HT-29 (cell line): ENCODE results near the gene DNAH11. TPM values are rescaled to one million over a fixed set of nuclear protein-coding genes. Genes with fewer than 3 reads are reported as not detected.
"Not testable (repeated sequence)": the region's sequence is repeated elsewhere in the genome, so short reads cannot be mapped to it uniquely, and the experiment has no call there.

Experiments
- DNase-seq: peaks from one replicate; pipeline ENCODE4 v3.0.0-alpha.2; 2015; ENCODE audit warnings: low spot score
- total RNA-seq: library from RNA; depleted of rRNA; stranded (reverse); fragments of >200 nt; shearing (Covaris generic); gene quantifications from 2 replicates; pipeline ENCODE4 v1.2.3, GENCODE V29; 2014; rRNA removed

Gene DNAH11, protein sequence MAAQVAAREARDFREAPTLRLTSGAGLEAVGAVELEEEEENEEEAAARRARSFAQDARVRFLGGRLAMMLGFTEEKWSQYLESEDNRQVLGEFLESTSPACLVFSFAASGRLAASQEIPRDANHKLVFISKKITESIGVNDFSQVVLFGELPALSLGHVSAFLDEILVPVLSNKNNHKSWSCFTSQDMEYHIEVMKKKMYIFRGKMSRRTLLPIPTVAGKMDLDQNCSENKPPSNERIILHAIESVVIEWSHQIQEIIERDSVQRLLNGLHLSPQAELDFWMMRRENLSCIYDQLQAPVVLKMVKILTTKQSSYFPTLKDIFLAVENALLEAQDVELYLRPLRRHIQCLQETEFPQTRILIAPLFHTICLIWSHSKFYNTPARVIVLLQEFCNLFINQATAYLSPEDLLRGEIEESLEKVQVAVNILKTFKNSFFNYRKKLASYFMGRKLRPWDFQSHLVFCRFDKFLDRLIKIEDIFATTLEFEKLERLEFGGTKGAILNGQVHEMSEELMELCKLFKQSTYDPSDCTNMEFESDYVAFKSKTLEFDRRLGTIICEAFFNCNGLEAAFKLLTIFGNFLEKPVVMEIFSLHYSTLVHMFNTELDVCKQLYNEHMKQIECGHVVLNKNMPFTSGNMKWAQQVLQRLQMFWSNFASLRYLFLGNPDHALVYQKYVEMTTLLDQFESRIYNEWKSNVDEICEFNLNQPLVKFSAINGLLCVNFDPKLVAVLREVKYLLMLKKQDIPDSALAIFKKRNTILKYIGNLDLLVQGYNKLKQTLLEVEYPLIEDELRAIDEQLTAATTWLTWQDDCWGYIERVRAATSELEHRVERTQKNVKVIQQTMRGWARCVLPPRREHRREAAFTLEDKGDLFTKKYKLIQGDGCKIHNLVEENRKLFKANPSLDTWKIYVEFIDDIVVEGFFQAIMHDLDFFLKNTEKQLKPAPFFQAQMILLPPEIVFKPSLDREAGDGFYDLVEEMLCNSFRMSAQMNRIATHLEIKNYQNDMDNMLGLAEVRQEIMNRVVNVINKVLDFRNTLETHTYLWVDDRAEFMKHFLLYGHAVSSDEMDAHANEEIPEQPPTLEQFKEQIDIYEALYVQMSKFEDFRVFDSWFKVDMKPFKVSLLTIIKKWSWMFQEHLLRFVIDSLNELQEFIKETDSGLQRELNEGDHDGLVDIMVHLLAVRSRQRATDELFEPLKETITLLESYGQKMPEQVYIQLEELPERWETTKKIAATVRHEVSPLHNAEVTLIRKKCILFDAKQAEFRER (N-terminal part only)
- total RNA-seq, result not detected in 2 replicates

DNA sequence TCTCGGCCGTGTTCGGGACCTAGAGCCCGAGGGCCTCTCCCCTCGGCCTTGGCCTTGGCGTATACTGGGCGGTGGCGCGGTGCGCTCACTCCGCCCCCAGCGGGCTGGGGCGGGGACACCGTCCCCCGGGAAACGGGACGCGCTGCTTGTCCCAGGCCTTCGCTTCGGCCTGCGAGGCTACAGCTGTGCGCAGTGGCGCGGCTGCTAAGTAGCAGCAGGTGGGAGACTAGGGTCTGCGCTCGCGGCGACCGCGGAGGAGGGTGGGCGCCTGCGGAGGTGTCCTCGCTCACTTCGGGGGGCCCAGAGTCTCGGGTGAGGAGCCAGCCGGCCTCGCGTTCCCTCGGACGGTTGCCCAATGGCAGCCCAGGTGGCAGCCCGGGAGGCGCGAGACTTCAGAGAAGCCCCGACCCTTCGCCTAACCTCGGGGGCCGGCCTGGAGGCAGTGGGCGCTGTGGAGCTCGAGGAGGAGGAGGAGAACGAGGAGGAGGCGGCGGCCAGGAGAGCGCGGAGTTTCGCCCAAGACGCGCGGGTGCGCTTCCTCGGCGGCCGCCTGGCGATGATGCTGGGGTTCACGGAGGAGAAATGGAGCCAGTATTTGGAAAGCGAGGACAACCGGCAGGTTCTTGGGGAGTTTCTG, at the start of gene DNAH11:
DNAH11 (plus strand) TSS at position 149 of the 637 bp plus-strand sequence; CDS start at position 356, 207 bp downstream.
- DNase-seq, result no peak

DNA sequence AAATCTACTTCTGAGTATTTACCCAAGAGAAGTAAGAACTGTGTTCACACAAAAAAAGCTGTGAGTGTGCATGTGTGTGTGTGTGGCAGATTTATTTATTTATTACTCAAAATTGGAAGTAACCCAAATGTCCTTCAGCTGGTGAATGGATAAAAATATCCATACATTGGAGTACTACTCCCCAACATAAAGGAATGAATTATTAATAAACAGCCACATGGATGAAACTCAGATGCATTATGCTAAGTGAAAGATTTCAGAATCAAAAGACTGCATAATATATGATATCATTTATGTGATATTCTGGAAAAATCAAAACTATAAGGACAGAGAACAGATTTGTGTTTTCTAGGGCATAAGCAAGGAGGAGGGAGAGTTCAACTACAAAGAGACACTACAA, 47.1 kb upstream of the DNAH11 start:
- DNase-seq, result no peak

DNA sequence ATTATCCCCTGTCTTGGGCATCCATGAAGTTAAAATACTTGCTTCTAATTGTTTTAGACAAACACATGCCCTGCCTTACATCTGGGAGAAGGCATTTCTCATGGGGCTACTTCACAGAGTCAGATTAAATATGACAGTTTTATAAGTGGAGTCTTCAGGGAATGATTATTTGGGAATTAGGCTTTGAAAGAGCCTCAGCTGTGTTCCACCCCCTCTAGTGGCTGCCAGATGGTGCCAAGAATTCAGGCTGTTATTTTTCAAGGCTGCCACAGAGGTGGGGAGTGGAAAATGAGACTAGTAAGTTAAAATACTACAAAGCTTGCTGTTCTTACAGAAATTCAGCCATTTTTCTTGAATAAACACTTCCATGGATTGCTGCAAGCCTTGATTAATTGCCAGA, 45.8 kb upstream of the DNAH11 start:
- peak; percentile 67 for DNase-seq

DNA sequence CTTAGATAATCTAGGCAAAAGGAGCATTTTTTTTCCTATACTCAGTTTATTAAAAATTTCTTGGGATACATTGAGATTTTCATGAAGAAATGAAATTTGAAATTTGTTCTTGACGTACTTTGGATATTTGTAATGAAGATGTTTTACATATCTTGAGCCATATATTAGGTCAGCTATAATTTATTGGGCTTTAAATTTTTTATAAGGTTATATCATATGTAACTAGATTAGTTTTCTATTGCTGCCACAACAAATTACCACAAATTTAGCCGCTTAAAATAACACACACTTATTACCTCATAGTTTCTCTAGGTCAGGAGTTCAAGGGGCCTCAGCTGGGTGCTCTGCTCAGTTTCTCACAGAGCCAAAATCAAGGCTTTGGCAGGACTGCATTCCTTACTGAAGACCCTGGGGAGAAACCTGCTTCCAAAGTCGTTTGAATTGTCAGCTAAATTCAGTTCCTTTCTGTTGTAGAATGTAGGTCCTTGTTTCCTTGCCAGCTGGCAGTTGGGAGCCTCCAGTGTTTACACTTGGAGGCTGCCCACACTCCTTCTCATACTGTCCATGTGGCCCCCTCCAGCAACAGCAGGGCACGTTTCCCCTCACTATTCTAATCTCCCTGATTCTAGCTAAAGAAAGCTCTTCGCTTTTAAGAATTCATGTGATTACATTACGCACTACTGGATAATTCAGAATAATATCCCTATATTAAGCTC, 42.6 kb upstream of the DNAH11 start:
- no peak for DNase-seq

GRCh38 chr7:21504021-21504420, 38.8 kb upstream of the DNAH11 start:
- peak; percentile 82 for DNase-seq

DNA sequence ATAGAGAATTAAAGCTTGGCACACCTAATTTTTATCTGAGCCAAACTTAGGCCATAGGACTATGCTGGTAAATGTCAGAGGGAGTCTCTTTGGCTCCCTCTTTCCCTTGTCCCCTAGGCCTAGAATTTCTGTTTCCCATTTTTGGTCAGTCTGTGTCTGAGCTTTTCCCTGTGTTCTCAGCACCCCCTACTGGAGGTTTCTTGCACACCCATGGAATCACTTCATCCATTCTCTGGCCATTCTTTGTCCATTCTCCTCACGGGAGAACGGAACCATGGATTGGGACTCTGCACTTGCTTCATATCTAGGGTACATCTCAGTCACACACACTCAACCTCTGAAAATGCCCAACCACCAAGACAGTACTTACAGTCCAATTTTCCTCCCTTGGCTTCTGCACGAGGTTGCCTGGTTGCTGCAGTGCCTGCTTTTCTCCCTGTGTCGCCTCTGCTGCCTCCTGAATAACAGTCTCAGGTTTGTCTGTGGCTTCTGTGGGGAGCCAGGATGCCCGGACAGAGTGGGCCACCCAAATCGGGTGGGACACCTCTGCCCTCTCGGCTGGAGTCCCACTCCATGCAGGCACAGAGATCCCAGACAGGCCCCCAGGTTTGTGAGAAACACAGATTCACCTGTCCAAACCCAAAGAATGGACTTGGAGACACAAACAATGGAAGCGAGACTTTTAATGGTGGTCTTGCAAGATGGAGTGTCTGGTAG, 35.1 kb upstream of the DNAH11 start:
- DNase-seq, result peak; percentile 80

DNA sequence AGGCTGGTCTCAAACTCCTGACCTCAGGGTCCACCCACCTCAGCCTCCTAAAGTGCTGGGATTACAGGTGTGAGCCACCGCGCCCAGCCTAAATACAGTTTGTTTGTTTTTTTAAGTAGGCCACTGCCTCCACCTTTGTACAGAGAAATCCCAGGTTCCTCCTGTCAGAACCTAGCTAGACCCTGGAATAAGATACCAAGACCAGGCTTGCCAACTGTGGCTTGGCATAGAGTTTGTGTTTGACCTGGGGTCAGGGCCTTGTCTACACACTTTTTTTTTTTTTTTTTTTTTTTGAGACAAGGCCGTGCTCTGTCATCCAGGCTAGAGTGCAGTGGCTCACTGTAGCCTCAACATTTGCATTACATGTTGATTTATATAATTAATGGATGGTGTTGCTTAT, 34.3 kb upstream of the DNAH11 start:
- no peak for DNase-seq

GRCh38 chr7:21514062-21514461, 28.8 kb upstream of the DNAH11 start:
- DNase-seq, result no peak

- no peak for DNase-seq
These were observed 18.2 kb upstream of the DNAH11 start for GRCh38 chr7:21524680-21525079.

- DNase-seq, result peak; percentile 69
These were observed 16.8 kb upstream of the DNAH11 start for GRCh38 chr7:21526007-21526406.

DNA sequence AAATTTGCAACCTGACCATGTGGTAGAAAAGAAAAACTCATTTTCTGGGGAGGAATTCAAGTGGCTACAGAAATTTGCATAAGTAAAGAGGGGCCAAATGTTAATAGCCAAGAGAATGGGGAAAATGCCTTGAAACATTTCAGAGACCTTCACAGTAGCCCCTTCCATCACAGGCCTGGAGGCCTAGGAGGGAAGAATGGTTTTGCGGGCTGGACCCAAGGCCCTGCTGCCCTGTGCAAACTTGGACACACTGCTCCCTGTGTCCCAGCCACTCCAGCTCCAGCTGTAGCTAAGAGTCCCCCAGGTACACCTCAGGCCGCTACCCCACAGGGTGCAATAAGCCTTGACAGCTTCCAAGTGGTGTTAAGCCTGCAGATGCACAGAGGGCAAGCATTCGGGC, 16.4 kb upstream of the DNAH11 start:
- DNase-seq, result no peak

DNA sequence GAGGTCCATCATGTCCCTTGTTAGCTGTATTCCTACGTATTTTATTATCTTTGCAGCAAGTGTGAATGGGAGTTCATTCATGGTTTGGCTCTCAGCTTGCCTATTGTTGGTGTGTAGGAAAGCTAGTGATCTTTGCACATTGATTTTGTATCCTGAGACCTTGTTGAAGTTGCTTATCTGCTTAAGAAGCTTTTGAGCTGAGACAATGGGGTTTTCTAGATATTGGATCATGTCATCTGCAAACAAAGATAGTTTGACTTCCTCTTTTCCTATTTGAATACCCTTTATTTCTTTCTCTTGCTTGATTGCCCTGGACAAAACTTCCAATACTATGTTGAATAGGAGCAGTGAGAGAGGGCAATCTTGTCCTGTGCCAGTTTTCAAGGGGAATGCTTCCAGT, 10.4 kb upstream of the DNAH11 start:
- not testable (repeated sequence) for DNase-seq

DNA sequence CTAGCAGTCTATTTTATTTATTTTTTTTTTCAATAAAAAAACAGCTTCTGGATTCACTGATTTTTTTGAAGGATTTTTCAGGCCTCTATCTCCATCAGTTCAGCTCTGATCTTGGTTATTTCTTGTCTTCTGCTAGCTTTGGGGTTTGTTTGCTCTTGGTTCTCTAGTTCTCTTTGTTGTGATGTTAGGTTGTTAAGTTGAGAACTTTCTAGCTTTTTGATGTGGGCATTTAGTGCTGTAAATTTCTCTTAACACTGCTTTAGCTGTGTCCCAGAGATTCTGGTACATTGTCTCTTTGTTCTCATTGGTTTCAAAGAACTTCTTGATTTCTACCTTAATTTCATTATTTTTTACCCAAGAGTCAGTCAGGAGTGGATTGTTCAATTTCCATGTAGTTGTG, 9.2 kb upstream of the DNAH11 start:
- DNase-seq, result not testable (repeated sequence)

DNA sequence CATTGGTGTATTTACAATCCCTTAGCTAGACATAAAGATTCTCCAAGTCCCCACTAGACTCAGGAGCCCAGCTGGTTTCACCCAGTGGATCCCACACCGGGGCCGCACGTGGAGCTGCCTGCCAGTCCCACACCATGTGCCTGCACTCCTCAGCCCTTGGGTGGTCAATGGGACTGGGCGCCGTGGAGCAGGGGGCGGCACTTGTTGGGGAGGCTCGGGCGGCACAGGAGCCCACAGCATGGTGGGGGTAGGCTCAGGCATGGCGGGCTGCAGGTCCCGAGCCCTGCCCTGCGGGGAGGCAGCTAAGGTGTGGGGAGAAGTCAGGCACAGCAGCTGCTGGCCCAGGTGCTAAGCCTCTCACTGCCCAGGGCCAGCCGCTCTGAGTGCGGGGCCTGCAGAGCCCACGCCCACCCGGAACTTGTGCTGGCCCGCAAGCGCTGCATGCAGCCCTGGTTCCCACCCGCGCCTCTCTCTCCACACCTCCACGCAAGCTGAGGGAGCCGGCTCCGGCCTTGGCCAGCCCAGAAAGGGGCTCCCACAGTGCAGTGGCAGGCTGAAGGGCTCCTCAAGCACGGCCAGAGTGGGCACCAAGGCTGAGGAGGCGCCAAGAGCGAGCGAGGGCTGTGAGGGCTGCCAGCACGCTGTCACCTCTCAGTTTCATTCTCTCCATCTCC, 6.3 kb upstream of the DNAH11 start:
- DNase-seq, result not testable (repeated sequence)

DNA sequence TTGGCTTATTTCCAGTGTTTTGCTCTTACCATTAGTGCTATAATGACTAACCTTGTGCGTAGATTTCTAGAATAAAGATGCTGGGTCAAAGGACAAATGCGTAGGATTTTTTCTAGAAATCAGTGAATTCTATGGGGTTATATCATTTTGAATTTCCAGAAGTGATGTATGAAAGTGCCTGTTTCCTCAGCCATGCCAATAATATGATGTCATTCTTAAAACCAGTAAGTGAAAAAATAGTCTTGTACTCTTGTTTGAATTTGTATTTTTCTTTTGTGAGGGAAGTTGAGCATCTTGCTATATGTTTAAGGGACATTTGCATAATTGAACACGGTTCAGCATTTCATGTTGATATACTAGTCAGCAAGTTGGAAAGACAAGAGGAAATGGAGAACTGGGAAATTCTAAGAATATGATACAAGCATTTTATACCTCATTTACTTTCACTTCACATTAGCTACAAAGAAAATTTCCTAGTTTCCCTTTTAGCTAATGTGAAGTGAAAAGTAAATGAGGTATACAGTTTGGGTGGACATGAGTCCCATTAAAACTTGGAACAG, 3.8 kb upstream of the DNAH11 start:
- DNase-seq, result no peak

GRCh38 chr7:21543528-21544302, 876 bp downstream of the DNAH11 start:
- no peak for DNase-seq

DNA sequence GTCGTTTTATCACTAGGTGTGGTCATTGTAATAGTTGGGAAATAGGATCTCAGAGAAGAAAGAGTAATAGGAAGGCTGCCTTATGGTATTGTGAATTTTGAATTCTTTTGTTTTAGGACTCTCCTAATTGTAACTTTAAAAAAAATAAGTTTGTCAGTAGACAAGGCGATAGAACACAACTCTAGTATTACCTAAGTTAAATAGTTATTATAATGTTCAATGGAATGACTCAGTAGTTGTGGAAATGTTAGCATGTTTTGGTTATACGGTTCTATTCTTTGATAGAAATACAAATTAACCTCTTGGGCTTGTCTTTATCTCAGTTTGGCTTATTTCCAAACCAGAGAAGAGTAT, 1.4 kb downstream of the DNAH11 start:
- no peak for DNase-seq

GRCh38 chr7:21544715-21545114, 1.9 kb downstream of the DNAH11 start:
- DNase-seq, result peak; percentile 8
